Kidney epithelial cell (primary cell): ENCODE results near the gene PRDX3. TPM values are rescaled to one million over a fixed set of nuclear protein-coding genes. Genes with fewer than 3 reads are reported as not detected.
A peak's percentile ranks its signal among the peaks of the same experiment; 100 is the strongest.

ENCODE experiments used
- DNase-seq: peaks from one replicate; pipeline ENCODE4 v3.0.0-alpha.2; 2010; ENCODE audit warnings: low read depth
- H3K27me3 ChIP-seq: 2 replicates; pipeline ENCODE4 v1.6.0; 2011; ENCODE audit warnings: low read length; ENCODE audit not compliant: control insufficient read depth, insufficient read depth
- H3K36me3 ChIP-seq: 2 replicates; pipeline ENCODE4 v1.5.1; 2011; ENCODE audit warnings: low read length; ENCODE audit not compliant: control insufficient read depth, insufficient read depth
- H3K4me3 ChIP-seq: 2 replicates; pipeline ENCODE4 v1.5.1; 2011; ENCODE audit warnings: low read depth, mild to moderate bottlenecking, control low read depth, low read length
- CTCF ChIP-seq: IDR thresholded peaks from 2 replicates; pipeline ENCODE4 v1.5.1; 2011; ENCODE audit warnings: mild to moderate bottlenecking, moderate library complexity, low read length, control low read depth, inconsistent platforms; ENCODE audit not compliant: insufficient read depth, poor library complexity, severe bottlenecking
- total RNA-seq: library from RNA; depleted of rRNA; stranded (reverse); fragments of >200 nt; gene quantifications from 2 replicates; pipeline ENCODE4 v1.2.3, GENCODE V29; 2015

The PRDX3 gene
- total RNA-seq, 1 donor from 2014 or later = 143 TPM

- TF ChIP-seq CTCF = no peak
- peak overlapping the region; percentile 81 for H3K4me3 ChIP-seq
- no peak for DNase-seq
- no peaks in the 10 kb centered on the region for H3K36me3 ChIP-seq
- H3K27me3 ChIP-seq = no peaks in the 10 kb centered on the region
Observed at GRCh38 chr10:119177708-119178371, 772 bp downstream of the PRDX3 start.

GRCh38 chr10:119176166-119176565, 2.4 kb downstream of the PRDX3 start:
- Histone ChIP-seq H3K27me3 (no peaks in the 10 kb centered on the region), H3K36me3 (peaks cover 2% of the 10 kb centered on the region), H3K4me3 (no peak overlapping the region)
- no peak for DNase-seq
- no peak for TF ChIP-seq CTCF

- peaks cover 2% of the 10 kb centered on the region for H3K36me3 ChIP-seq
- H3K27me3 ChIP-seq = no peaks in the 10 kb centered on the region
- no peak for TF ChIP-seq CTCF
- DNase-seq = no peak
- no peak overlapping the region for H3K4me3 ChIP-seq
Observed at GRCh38 chr10:119174109-119174508, 4.5 kb downstream of the PRDX3 start.

- no peak for TF ChIP-seq CTCF
Observed at GRCh38 chr10:119167041-119167440, 11.6 kb downstream of the PRDX3 start.

GRCh38 chr10:119166564-119166963, 12.0 kb downstream of the PRDX3 start:
- Histone ChIP-seq H3K27me3 (no peaks in the 10 kb centered on the region), H3K36me3 (no peaks in the 10 kb centered on the region), H3K4me3 (no peak overlapping the region)
- TF ChIP-seq CTCF = no peak
- DNase-seq = no peak

More at GRCh38 chr10:119167041-119167440, 11.6 kb downstream of the PRDX3 start:
- no peaks in the 10 kb centered on the region for H3K27me3 ChIP-seq
- H3K4me3 ChIP-seq = no peak overlapping the region
- DNase-seq = no peak
- H3K36me3 ChIP-seq = peaks cover 2% of the 10 kb centered on the region

- no peak for DNase-seq
- no peaks in the 10 kb centered on the region for H3K36me3 ChIP-seq
- no peaks in the 10 kb centered on the region for H3K27me3 ChIP-seq
- peak overlapping the region; percentile 82 for H3K4me3 ChIP-seq
- TF ChIP-seq CTCF = no peak
Observed at GRCh38 chr10:119166118-119166500, 12.5 kb downstream of the PRDX3 start.
